Ishikawa (cell line): ENCODE measurements around the gene PTPRN2.

Experiments
- CEBPB ChIP-seq: IDR thresholded peaks from 2 replicates; pipeline ENCODE4 v1.6.1; 2012
- CREB1 ChIP-seq: IDR thresholded peaks from 2 replicates; pipeline ENCODE4 v1.6.1; 2012; ENCODE audit warnings: low read depth
- EGR1 ChIP-seq: IDR thresholded peaks from 2 replicates; pipeline ENCODE4 v1.6.1; 2012
- EP300 ChIP-seq: IDR thresholded peaks from 2 replicates; pipeline ENCODE4 v1.6.1; 2012; ENCODE audit warnings: borderline replicate concordance
- FOXM1 ChIP-seq: IDR thresholded peaks from 2 replicates; pipeline ENCODE4 v1.6.1; 2012; ENCODE audit warnings: low read depth, borderline replicate concordance
- NFIC ChIP-seq: IDR thresholded peaks from 2 replicates; pipeline ENCODE4 v1.6.1; 2012
- RAD21 ChIP-seq: IDR thresholded peaks from 2 replicates; pipeline ENCODE4 v1.6.1; 2012; ENCODE audit warnings: low read depth
- REST ChIP-seq: IDR thresholded peaks from 2 replicates; pipeline ENCODE4 v1.6.1; 2012; ENCODE audit warnings: low read depth, mild to moderate bottlenecking
- TAF1 ChIP-seq: IDR thresholded peaks from 2 replicates; pipeline ENCODE4 v1.6.1; 2012; ENCODE audit warnings: low read depth, mild to moderate bottlenecking
- TCF12 ChIP-seq: IDR thresholded peaks from 2 replicates; pipeline ENCODE4 v1.6.1; 2012; ENCODE audit warnings: low read depth
- TEAD4 ChIP-seq: IDR thresholded peaks from 2 replicates; pipeline ENCODE4 v1.6.1; 2012
- YY1 ChIP-seq: IDR thresholded peaks from 2 replicates; pipeline ENCODE4 v1.6.1; 2012; ENCODE audit warnings: low read depth
- ZBTB7A ChIP-seq: IDR thresholded peaks from 2 replicates; pipeline ENCODE4 v1.6.1; 2012; ENCODE audit warnings: low read depth
- TF ChIP-seq, protein P1 (sequence below): IDR thresholded peaks from 2 replicates; pipeline ENCODE4 v1.6.1; 2012
- TF ChIP-seq, protein P2 (sequence below): IDR thresholded peaks from 2 replicates; pipeline ENCODE4 v1.6.1; 2012

PTPRN2 gene

DNA sequence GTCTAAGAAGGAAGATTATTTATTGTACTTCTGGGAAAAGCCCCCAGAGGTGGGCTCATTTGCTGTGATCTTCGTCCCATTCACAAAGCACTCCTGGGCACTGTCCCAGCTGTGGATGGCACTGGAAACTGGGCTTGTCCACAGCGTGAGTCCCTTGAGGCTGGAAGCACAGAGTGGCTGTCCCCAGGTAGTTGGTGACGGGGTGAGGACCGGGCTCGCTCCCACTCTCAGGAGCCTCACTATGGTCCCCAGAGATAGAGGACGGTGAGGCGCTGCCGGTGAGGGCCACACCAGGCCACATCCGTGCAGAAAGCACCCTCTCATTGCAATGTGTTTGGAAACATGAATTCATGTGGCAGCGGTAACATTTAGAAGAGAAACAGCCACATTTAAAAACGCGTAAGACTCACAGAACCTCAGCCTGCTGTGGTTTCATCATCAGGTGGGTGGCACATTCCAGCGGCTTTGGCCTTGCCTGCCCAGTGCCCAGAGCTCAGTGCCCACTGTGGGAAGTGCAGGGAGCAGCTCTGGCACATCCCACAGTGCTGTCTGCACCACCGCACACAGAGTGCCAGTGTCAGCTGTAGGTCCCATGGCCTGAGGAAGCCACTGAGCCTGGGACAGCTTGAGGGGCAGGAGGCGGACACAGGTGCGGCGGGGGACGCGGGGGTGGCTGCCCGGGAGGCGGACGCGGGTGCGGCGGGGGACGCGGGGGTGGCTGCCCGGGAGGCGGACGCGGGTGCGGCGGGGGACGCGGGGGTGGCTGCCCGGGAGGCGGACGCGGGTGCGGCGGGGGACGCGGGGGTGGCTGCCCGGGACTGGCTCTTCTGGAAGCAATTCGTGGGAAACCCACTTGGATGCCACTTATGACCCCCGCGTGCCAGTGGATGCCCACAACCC, 801.0 kb downstream of the PTPRN2 start:
- no peak for TF ChIP-seq TEAD4
- TF ChIP-seq, protein P1, sequence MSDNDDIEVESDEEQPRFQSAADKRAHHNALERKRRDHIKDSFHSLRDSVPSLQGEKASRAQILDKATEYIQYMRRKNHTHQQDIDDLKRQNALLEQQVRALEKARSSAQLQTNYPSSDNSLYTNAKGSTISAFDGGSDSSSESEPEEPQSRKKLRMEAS, result no peak
- TF ChIP-seq CREB1, result no peak
- no peak for TF ChIP-seq ZBTB7A
- TF ChIP-seq FOXM1, result no peak
- no peak for TF ChIP-seq REST
- no peak for TF ChIP-seq NFIC
- TF ChIP-seq TCF12, result no peak
- TF ChIP-seq, protein P2, sequence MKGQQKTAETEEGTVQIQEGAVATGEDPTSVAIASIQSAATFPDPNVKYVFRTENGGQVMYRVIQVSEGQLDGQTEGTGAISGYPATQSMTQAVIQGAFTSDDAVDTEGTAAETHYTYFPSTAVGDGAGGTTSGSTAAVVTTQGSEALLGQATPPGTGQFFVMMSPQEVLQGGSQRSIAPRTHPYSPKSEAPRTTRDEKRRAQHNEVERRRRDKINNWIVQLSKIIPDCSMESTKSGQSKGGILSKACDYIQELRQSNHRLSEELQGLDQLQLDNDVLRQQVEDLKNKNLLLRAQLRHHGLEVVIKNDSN, result no peak
- TF ChIP-seq EGR1, result no peak
- no peak for TF ChIP-seq EP300

GRCh38 chr7:157785486-157786186, 802.0 kb downstream of the PTPRN2 start:
- no peak for TF ChIP-seq FOXM1
- TF ChIP-seq EP300, result no peak
- TF ChIP-seq, protein P2, result no peak
- TF ChIP-seq TEAD4, result no peak
- TF ChIP-seq EGR1, result no peak
- no peak for TF ChIP-seq NFIC
- no peak for TF ChIP-seq TAF1
- TF ChIP-seq, protein P1, result no peak
- TF ChIP-seq TCF12, result no peak
- no peak for TF ChIP-seq REST
- no peak for TF ChIP-seq RAD21
- TF ChIP-seq YY1, result no peak
- no peak for TF ChIP-seq ZBTB7A
- no peak for TF ChIP-seq CREB1

- no peak for TF ChIP-seq YY1
- TF ChIP-seq, protein P1, result no peak
- no peak for TF ChIP-seq TCF12
- no peak for TF ChIP-seq NFIC
- no peak for TF ChIP-seq TEAD4
- TF ChIP-seq CEBPB, result no peak
- no peak for TF ChIP-seq FOXM1
- TF ChIP-seq, protein P2, result no peak
- TF ChIP-seq EGR1, result no peak
- TF ChIP-seq EP300, result no peak
- TF ChIP-seq RAD21, result no peak
- no peak for TF ChIP-seq ZBTB7A
- no peak for TF ChIP-seq CREB1
- TF ChIP-seq TAF1, result no peak
- TF ChIP-seq REST, result no peak
Measured at GRCh38 chr7:157784979-157785441, 802.6 kb downstream of the PTPRN2 start.
